ENCODE results near the gene DCBLD1. TPM values are rescaled to one million over a fixed set of nuclear protein-coding genes. Genes with fewer than 3 reads are reported as not detected.
"Not testable (repeated sequence)": the region's sequence is repeated elsewhere in the genome, so short reads cannot be mapped to it uniquely, and the experiment has no call there.

DCBLD1 gene
- total RNA-seq, result 10 to 100 TPM in 4 of 6 experiments, 1 to 10 TPM in 2; 7.6 to 22.8 (median 10.8) TPM
- long read RNA-seq, partial matches to known transcripts, result 0 of 1 reads
- long read RNA-seq, other reads (novel, unspliced or antisense), result 1 of 1 reads

DNA sequence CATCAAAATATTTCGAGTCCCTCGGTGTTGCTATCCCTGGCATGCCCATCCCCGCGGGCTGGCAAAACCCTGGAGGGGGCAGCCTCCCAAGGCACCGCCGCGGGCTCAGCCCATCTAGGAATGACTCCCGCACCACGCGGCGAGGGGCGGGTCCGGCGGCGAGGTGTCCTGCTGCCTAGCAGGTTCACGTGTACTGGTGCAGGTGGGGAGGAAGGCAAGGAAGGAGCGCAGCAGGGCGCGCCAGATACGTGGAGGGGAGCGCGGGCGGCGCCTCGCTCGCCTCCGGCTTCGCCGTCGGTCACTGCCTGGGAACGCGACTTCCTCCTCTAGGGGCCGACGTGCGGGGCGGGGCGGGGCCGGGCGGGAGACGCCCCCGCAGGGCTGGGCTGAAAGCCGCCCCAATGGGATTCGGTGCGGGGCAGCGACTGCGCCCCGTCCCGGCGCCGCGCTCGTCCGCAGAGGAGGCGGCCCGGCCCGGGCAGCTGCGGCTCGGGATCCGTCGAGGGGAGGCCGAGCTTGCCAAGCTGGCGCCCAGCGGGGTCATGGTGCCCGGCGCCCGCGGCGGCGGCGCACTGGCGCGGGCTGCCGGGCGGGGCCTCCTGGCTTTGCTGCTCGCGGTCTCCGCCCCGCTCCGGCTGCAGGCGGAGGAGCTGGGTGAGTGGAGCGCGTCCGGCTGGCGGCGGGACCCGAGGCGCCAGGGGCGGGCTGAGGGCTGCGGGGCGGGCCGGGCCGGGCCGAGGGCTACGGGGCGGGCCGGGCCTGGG, at the start of gene DCBLD1:
Gene DCBLD1 (plus strand): TSS at position 435 of the 764 bp plus-strand sequence. CDS start 108 bp downstream, at position 543.
- Histone ChIP-seq H3K36me3 (no peaks in the 10 kb centered on the region), H3K27ac (peak within 1 kb of the TSS; percentile 77 to 82 (median 80)), H3K9me3 (no peaks in the 10 kb centered on the region), H3K27me3 (no peaks in the 10 kb centered on the region), H3K4me3 (peak within 1 kb of the TSS; percentile 64 to 80 (median 67)), H3K4me1 (peaks cover 0 to 25% (median 12%) of the 10 kb centered on the region in 4 donors)
- peak; percentile 77 to 86 (median 82) for ATAC-seq
- intact Hi-C loops (cut with DNase I), result loop anchor here in 1 of 2 donors (5.0 kb wide), 1 partner anchor 70 kb away; no protein-coding TSS in a partner anchor
- 0% methylated on average over 11 of the region's 96 CpGs for WGBS (ENCODE audit: insufficient coverage, low coverage, low lambda C conversion rate, missing lambda C conversion rate)
- peak; percentile 86 to 89 (median 87) for DNase-seq
- TF ChIP-seq POLR2A (IDR thresholded peaks at IDR 0.05), result peak; percentile 94
- TF ChIP-seq, protein P1, sequence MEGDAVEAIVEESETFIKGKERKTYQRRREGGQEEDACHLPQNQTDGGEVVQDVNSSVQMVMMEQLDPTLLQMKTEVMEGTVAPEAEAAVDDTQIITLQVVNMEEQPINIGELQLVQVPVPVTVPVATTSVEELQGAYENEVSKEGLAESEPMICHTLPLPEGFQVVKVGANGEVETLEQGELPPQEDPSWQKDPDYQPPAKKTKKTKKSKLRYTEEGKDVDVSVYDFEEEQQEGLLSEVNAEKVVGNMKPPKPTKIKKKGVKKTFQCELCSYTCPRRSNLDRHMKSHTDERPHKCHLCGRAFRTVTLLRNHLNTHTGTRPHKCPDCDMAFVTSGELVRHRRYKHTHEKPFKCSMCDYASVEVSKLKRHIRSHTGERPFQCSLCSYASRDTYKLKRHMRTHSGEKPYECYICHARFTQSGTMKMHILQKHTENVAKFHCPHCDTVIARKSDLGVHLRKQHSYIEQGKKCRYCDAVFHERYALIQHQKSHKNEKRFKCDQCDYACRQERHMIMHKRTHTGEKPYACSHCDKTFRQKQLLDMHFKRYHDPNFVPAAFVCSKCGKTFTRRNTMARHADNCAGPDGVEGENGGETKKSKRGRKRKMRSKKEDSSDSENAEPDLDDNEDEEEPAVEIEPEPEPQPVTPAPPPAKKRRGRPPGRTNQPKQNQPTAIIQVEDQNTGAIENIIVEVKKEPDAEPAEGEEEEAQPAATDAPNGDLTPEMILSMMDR (IDR thresholded peaks at IDR 0.05), result peak in 2 of 4 donors; percentile 8 to 13

DNA sequence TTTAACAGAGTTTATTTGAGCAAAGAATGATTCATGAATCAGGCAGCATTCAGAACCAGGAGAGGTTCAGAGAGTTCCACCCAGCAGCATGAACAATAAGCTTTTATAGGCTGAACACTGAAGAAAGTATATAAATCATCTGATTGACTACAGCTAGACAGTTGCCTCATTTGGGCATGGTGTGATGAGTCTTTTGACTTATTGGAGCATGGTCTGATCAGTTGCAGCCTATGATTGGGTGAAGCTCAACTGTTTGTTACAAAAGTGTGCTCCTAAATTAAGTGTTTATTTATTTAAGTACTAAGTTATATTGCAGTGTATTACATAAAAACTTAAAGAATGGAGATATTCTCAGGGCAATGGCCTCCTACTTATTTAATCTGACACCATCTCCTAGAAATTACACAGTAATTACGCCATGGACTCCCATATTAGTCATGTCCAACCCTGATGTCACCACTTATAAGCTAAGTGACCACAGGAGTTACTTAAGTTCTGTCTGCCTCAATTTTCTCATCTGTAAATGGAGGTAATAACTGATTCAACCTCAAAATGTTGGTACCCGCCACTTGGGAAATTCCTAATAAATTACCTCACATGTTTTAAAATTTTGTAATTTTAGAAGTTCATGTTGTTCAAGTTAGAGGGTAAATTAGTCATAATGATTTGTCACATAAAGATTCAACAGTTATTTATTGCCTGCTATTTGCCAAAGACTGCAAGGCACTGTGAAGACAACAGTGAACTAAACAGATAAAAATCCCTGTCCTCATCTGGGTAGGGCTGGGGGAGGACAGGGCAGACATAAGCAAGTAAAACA, 41.6 kb upstream of the DCBLD1 start:
- TF ChIP-seq POLR2A (IDR thresholded peaks at IDR 0.05), result no peak
- TF ChIP-seq, protein P1 (IDR thresholded peaks at IDR 0.05), result no peak
- no peaks in the 10 kb centered on the region for H3K36me3 ChIP-seq
- ATAC-seq, result no peak
- WGBS (ENCODE audit: insufficient coverage, low coverage, low lambda C conversion rate, missing lambda C conversion rate), result 79% methylated on average over 2 of the region's 2 CpGs
- intact Hi-C loops (cut with DNase I), result no loop called here
- no peak overlapping the region for H3K27ac ChIP-seq
- H3K4me1 ChIP-seq, result peaks cover 0 to 14% (median 0%) of the 10 kb centered on the region in 4 donors
- no peak for DNase-seq
- no peaks in the 10 kb centered on the region for H3K27me3 ChIP-seq
- no peak overlapping the region for H3K4me3 ChIP-seq
- no peaks in the 10 kb centered on the region for H3K9me3 ChIP-seq

DNA sequence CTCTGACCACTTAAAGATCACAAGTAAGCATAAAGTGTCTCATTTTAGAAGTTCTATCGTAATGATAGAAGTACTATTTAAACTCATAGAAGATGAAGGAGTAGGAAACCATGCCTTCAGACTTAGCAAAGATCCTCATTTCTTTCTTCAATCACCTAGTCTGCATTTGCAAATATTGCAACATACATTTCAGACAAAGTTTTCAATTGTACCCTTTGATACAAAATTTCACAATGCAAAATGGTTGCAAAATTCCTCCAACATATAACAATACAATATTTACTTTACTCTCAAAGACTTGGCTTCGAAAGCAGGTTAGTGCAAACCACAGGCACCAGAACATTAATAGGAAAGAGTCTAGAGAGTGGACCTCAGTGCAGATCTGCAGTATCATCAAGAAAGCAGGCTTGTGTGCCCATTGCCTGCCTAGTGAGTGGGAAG, 40.6 kb upstream of the DCBLD1 start:
- Histone ChIP-seq H3K27ac (no peak overlapping the region), H3K36me3 (no peaks in the 10 kb centered on the region), H3K4me1 (peaks cover 0 to 14% (median 0%) of the 10 kb centered on the region in 4 donors), H3K9me3 (no peaks in the 10 kb centered on the region), H3K27me3 (no peaks in the 10 kb centered on the region), H3K4me3 (no peak overlapping the region)
- intact Hi-C loops (cut with DNase I), result no loop called here
- DNase-seq (no peak), ATAC-seq (peak; percentile 46 to 97 (median 84))
- WGBS (ENCODE audit: insufficient coverage, low coverage, low lambda C conversion rate, missing lambda C conversion rate), result 25% methylated on average over 2 of the region's 2 CpGs
- TF ChIP-seq, protein P1 (IDR thresholded peaks at IDR 0.05), result no peak
- no peak for TF ChIP-seq POLR2A (IDR thresholded peaks at IDR 0.05)

DNA sequence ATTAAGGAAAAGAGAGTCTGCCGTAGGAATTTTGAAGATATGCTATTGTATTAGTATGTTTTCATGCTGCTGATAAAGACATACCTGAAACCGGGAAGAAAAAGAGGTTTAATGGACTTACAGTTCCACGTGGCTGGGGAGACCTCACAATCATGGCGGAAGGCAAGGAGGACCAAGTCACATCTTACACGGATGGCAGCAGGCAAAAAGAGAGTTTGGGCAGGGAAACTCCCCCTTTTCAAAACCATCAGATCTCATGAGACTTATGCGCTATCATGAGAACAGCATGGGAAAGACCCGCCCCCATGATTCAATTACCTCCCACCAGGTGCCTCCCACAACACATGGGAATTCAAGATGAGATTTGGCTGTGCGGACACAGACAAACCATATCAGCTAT, 40.2 kb upstream of the DCBLD1 start:
- WGBS (ENCODE audit: insufficient coverage, low coverage, low lambda C conversion rate, missing lambda C conversion rate), result 86% methylated on average over 7 of the region's 8 CpGs
- H3K4me3 ChIP-seq; ATAC-seq; DNase-seq; intact Hi-C loops (cut with DNase I); H3K27me3 ChIP-seq; H3K9me3 ChIP-seq; H3K36me3 ChIP-seq; H3K27ac ChIP-seq: not testable (repeated sequence)
- H3K4me1 ChIP-seq, result peaks cover 0 to 14% (median 0%) of the 10 kb centered on the region in 4 donors
